Measurements from ENCODE around the gene PHACTR2. TPM values are rescaled to one million over a fixed set of nuclear protein-coding genes. Genes with fewer than 3 reads are reported as not detected.
A peak's percentile ranks its signal among the peaks of the same experiment; 100 is the strongest.
"Not testable (repeated sequence)": the region's sequence is repeated elsewhere in the genome, so short reads cannot be mapped to it uniquely, and the experiment has no call there.

Gene PHACTR2
- polyA plus RNA-seq, 1 donor from 2014 or later = 3.2 TPM

GRCh38 chr6:143842902-143843676, 165.3 kb downstream of the PHACTR2 start, which contains the start of gene LTV1:
Gene LTV1 (plus strand): TSS chr6:143843338. CDS start chr6:143843478, 140 bp downstream.
- peak within 1 kb of the TSS; percentile 92 to 99 (median 96) for H3K4me3 Mint-ChIP-seq
- H3K27me3 Mint-ChIP-seq = no peaks in the 10 kb centered on the region
- peaks cover 14 to 18% (median 16%) of the 10 kb centered on the region in 3 donors for H3K4me1 Mint-ChIP-seq
- peak within 1 kb of the TSS; percentile 98 for H3K27ac Mint-ChIP-seq
- H3K9me3 Mint-ChIP-seq = no peaks in the 10 kb centered on the region
- no peaks in the 10 kb centered on the region for H3K36me3 Mint-ChIP-seq

- peak overlapping the region; percentile 92 to 99 (median 96) for H3K4me3 Mint-ChIP-seq
Measured at GRCh38 chr6:143843677-143843999, 165.9 kb downstream of the PHACTR2 start.

GRCh38 chr6:143844006-143844405, 166.2 kb downstream of the PHACTR2 start:
- H3K27ac Mint-ChIP-seq = peak overlapping the region; percentile 98
- H3K27me3 Mint-ChIP-seq = no peaks in the 10 kb centered on the region
- H3K4me1 Mint-ChIP-seq = peaks cover 15 to 19% (median 18%) of the 10 kb centered on the region in 3 donors
- peak overlapping the region; percentile 92 to 99 (median 96) for H3K4me3 Mint-ChIP-seq
- H3K36me3 Mint-ChIP-seq = no peaks in the 10 kb centered on the region
- H3K9me3 Mint-ChIP-seq = no peaks in the 10 kb centered on the region

More at GRCh38 chr6:143843677-143843999, 165.9 kb downstream of the PHACTR2 start:
- Mint-ChIP-seq H3K27ac (peak overlapping the region; percentile 98), H3K9me3 (no peaks in the 10 kb centered on the region), H3K27me3 (no peaks in the 10 kb centered on the region), H3K36me3 (no peaks in the 10 kb centered on the region), H3K4me1 (peaks cover 14 to 19% (median 18%) of the 10 kb centered on the region in 3 donors)

GRCh38 chr6:143845033-143845432, 167.3 kb downstream of the PHACTR2 start:
- no peak overlapping the region for H3K27ac Mint-ChIP-seq
- H3K9me3 Mint-ChIP-seq = no peaks in the 10 kb centered on the region
- peak overlapping the region in 2 of 4 donors; percentile 12 to 43 for H3K4me3 Mint-ChIP-seq
- no peaks in the 10 kb centered on the region for H3K27me3 Mint-ChIP-seq
- H3K36me3 Mint-ChIP-seq = peaks cover under 1% of the 10 kb centered on the region
- H3K4me1 Mint-ChIP-seq = peaks cover 16 to 22% (median 19%) of the 10 kb centered on the region in 3 donors

GRCh38 chr6:143851706-143852105, 173.9 kb downstream of the PHACTR2 start:
- Mint-ChIP-seq H3K36me3 (peaks cover 46% of the 10 kb centered on the region), H3K4me1 (peaks cover 8 to 21% (median 9%) of the 10 kb centered on the region in 3 donors)
- H3K9me3 Mint-ChIP-seq, H3K27me3 Mint-ChIP-seq, H3K27ac Mint-ChIP-seq, H3K4me3 Mint-ChIP-seq: not testable (repeated sequence)

GRCh38 chr6:143855057-143855456, 177.3 kb downstream of the PHACTR2 start:
- Mint-ChIP-seq H3K36me3 (peaks cover 57% of the 10 kb centered on the region), H3K4me1 (peaks cover 6 to 16% (median 6%) of the 10 kb centered on the region in 3 donors)
- H3K4me3 Mint-ChIP-seq, H3K27me3 Mint-ChIP-seq, H3K27ac Mint-ChIP-seq, H3K9me3 Mint-ChIP-seq: not testable (repeated sequence)

- H3K27me3 Mint-ChIP-seq, H3K4me1 Mint-ChIP-seq, H3K4me3 Mint-ChIP-seq, H3K9me3 Mint-ChIP-seq, H3K27ac Mint-ChIP-seq: not testable (repeated sequence)
- H3K36me3 Mint-ChIP-seq = peaks cover 51% of the 10 kb centered on the region
Measured at GRCh38 chr6:143856762-143857161, 179.0 kb downstream of the PHACTR2 start.

- Mint-ChIP-seq H3K4me3 (no peak overlapping the region), H3K9me3 (no peaks in the 10 kb centered on the region), H3K4me1 (peaks cover 3 to 10% (median 6%) of the 10 kb centered on the region in 3 donors), H3K36me3 (peaks cover 43% of the 10 kb centered on the region), H3K27ac (no peak overlapping the region), H3K27me3 (no peaks in the 10 kb centered on the region)
Measured at GRCh38 chr6:143857651-143858050, 179.9 kb downstream of the PHACTR2 start.

- H3K36me3 Mint-ChIP-seq = peaks cover 26% of the 10 kb centered on the region
- peaks cover 0 to 2% (median 0%) of the 10 kb centered on the region in 3 donors for H3K4me1 Mint-ChIP-seq
- no peaks in the 10 kb centered on the region for H3K9me3 Mint-ChIP-seq
- H3K4me3 Mint-ChIP-seq = no peak overlapping the region
- H3K27ac Mint-ChIP-seq = no peak overlapping the region
- H3K27me3 Mint-ChIP-seq = no peaks in the 10 kb centered on the region
Measured at GRCh38 chr6:143859891-143860660, 182.3 kb downstream of the PHACTR2 start.

GRCh38 chr6:143863771-143864170, 186.0 kb downstream of the PHACTR2 start:
- no peak overlapping the region for H3K27ac Mint-ChIP-seq
- no peaks in the 10 kb centered on the region for H3K4me1 Mint-ChIP-seq
- H3K27me3 Mint-ChIP-seq = no peaks in the 10 kb centered on the region
- H3K4me3 Mint-ChIP-seq = no peak overlapping the region
- H3K36me3 Mint-ChIP-seq = peaks cover 11% of the 10 kb centered on the region
- peaks cover 0 to 4% (median 2%) of the 10 kb centered on the region in 3 donors for H3K9me3 Mint-ChIP-seq

- no peaks in the 10 kb centered on the region for H3K4me1 Mint-ChIP-seq
- H3K4me3 Mint-ChIP-seq = no peak within 1 kb of the TSS
- H3K9me3 Mint-ChIP-seq = peaks cover 0 to 5% (median 2%) of the 10 kb centered on the region in 3 donors
- H3K27me3 Mint-ChIP-seq = no peaks in the 10 kb centered on the region
- H3K36me3 Mint-ChIP-seq = peaks cover 10% of the 10 kb centered on the region
- H3K27ac Mint-ChIP-seq = no peak within 1 kb of the TSS
Measured at GRCh38 chr6:143864234-143864633, 186.5 kb downstream of the PHACTR2 start, which contains the start of gene ZC2HC1B. Gene ZC2HC1B (plus strand): TSS chr6:143864474. CDS start chr6:143864540, 66 bp downstream.

GRCh38 chr6:143867236-143867635, 189.5 kb downstream of the PHACTR2 start:
- Mint-ChIP-seq H3K27ac (no peak overlapping the region), H3K9me3 (peaks cover 0 to 5% (median 2%) of the 10 kb centered on the region in 3 donors), H3K36me3 (peaks cover 4% of the 10 kb centered on the region)

GRCh38 chr6:143868808-143869207, 191.0 kb downstream of the PHACTR2 start:
- H3K36me3 Mint-ChIP-seq, H3K9me3 Mint-ChIP-seq, H3K4me1 Mint-ChIP-seq, H3K4me3 Mint-ChIP-seq, H3K27ac Mint-ChIP-seq, H3K27me3 Mint-ChIP-seq: not testable (repeated sequence)

More at GRCh38 chr6:143867236-143867635, 189.5 kb downstream of the PHACTR2 start:
- no peak overlapping the region for H3K4me3 Mint-ChIP-seq
- H3K27me3 Mint-ChIP-seq = no peaks in the 10 kb centered on the region
- H3K4me1 Mint-ChIP-seq = no peaks in the 10 kb centered on the region

GRCh38 chr6:143871202-143871730, 193.5 kb downstream of the PHACTR2 start:
- H3K4me3 Mint-ChIP-seq, H3K36me3 Mint-ChIP-seq, H3K27ac Mint-ChIP-seq, H3K27me3 Mint-ChIP-seq: not testable (repeated sequence)
- H3K9me3 Mint-ChIP-seq = peaks cover 0 to 13% (median 8%) of the 10 kb centered on the region in 3 donors
- H3K4me1 Mint-ChIP-seq = peaks cover 0 to 10% (median 6%) of the 10 kb centered on the region in 3 donors

GRCh38 chr6:143872201-143872600, 194.4 kb downstream of the PHACTR2 start:
- H3K4me1 Mint-ChIP-seq = peaks cover 0 to 10% (median 6%) of the 10 kb centered on the region in 3 donors
- peaks cover 0 to 14% (median 8%) of the 10 kb centered on the region in 3 donors for H3K9me3 Mint-ChIP-seq
- peaks cover 2% of the 10 kb centered on the region for H3K36me3 Mint-ChIP-seq
- no peak overlapping the region for H3K4me3 Mint-ChIP-seq
- no peak overlapping the region for H3K27ac Mint-ChIP-seq
- no peaks in the 10 kb centered on the region for H3K27me3 Mint-ChIP-seq
